Neural cell (in vitro differentiated cells): ENCODE results near the gene SUSD5.

ENCODE experiments used
- EZH2 ChIP-seq: fragments of 200-600, 300-800 bp; shearing (Covaris generic), sonication (generic); IDR thresholded peaks from 2 replicates; pipeline ENCODE4 v1.6.1; 2014; ENCODE audit warnings: antibody characterized with exemption, low read length, borderline replicate concordance, mild to moderate bottlenecking; ENCODE audit not compliant: insufficient read depth, poor library complexity, severe bottlenecking
- RAD21 ChIP-seq: fragments of 450-650 bp; conservative IDR thresholded peaks from 2 replicates; pipeline ENCODE4 v1.6.1; 2014; ENCODE audit warnings: antibody characterized with exemption, mild to moderate bottlenecking, moderate library complexity
- REST ChIP-seq: IDR thresholded peaks from 2 replicates; pipeline ENCODE4 v1.6.1; 2012; ENCODE audit warnings: borderline replicate concordance
- TAF1 ChIP-seq: IDR thresholded peaks from 2 replicates; pipeline ENCODE4 v1.6.1; 2012; ENCODE audit warnings: low read depth
- TF ChIP-seq, protein P1 (sequence below): fragments of 450-650 bp; IDR thresholded peaks from 2 replicates; pipeline ENCODE4 v1.5.1; 2014; ENCODE audit warnings: antibody characterized with exemption, mild to moderate bottlenecking, moderate library complexity; ENCODE audit not compliant: poor library complexity, severe bottlenecking

DNA sequence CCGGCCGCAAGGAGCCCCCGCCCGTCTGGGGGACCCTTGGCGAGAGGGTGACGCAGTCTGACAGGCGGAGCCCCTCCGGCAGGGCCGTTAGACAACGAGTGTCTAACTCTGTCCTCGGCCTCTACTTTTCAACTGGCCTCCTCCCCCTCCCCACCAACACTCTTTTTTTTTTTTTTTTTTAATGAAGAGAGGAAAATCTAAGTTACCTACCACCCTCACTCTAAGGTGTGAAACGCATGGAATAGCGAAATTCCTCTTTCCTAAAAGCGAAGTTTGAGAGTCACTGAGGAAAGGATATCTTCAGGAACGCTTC is 521 bp upstream of the SUSD5 start:
- TF ChIP-seq REST (no peak), RAD21 (no peak), EZH2 (no peak), TAF1 (no peak)
- TF ChIP-seq, protein P1, sequence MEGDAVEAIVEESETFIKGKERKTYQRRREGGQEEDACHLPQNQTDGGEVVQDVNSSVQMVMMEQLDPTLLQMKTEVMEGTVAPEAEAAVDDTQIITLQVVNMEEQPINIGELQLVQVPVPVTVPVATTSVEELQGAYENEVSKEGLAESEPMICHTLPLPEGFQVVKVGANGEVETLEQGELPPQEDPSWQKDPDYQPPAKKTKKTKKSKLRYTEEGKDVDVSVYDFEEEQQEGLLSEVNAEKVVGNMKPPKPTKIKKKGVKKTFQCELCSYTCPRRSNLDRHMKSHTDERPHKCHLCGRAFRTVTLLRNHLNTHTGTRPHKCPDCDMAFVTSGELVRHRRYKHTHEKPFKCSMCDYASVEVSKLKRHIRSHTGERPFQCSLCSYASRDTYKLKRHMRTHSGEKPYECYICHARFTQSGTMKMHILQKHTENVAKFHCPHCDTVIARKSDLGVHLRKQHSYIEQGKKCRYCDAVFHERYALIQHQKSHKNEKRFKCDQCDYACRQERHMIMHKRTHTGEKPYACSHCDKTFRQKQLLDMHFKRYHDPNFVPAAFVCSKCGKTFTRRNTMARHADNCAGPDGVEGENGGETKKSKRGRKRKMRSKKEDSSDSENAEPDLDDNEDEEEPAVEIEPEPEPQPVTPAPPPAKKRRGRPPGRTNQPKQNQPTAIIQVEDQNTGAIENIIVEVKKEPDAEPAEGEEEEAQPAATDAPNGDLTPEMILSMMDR, result no peak
